Stimulated activated CD4-positive, alpha-beta T cell treated with anti-CD3 and anti-CD28 coated beads, Interleukin-2, amount 100 ng/mL, for 24 hours (primary cell): ENCODE measurements around the gene ANKRD23.
"Not testable (repeated sequence)": the region's sequence is repeated elsewhere in the genome, so short reads cannot be mapped to it uniquely, and the experiment has no call there.

Experiments
- DNase-seq, 2 donors: peaks; one replicate each; pipeline ENCODE4 v3.0.0-alpha.2; 2020

ANKRD23 gene

GRCh38 chr2:96843538-96844268 is at the start of gene ANKRD23:
Gene ANKRD23 (minus strand): TSS chr2:96844021. CDS start chr2:96843992, 29 bp downstream.
- no peak for DNase-seq

GRCh38 chr2:96891591-96892333 is 47.9 kb upstream of the ANKRD23 start:
- no peak for DNase-seq

- DNase-seq, result no peak
These were observed 47.0 kb upstream of the ANKRD23 start for GRCh38 chr2:96890726-96891385.

- no peak for DNase-seq
These were observed 46.4 kb upstream of the ANKRD23 start for GRCh38 chr2:96890252-96890651.

- not testable (repeated sequence) for DNase-seq
These were observed 45.7 kb upstream of the ANKRD23 start for GRCh38 chr2:96889502-96889901.

GRCh38 chr2:96888072-96889011 is 44.5 kb upstream of the ANKRD23 start:
- no peak for DNase-seq

GRCh38 chr2:96887493-96888012 is 43.7 kb upstream of the ANKRD23 start:
- no peak for DNase-seq

GRCh38 chr2:96885432-96886347 is 41.9 kb upstream of the ANKRD23 start:
- no peak for DNase-seq

GRCh38 chr2:96884299-96885094 is 40.7 kb upstream of the ANKRD23 start:
- no peak for DNase-seq

GRCh38 chr2:96883306-96883705 is 39.5 kb upstream of the ANKRD23 start:
- no peak for DNase-seq

- DNase-seq, result no peak
These were observed 39.1 kb upstream of the ANKRD23 start for GRCh38 chr2:96882906-96883305.

- DNase-seq, result no peak
These were observed 38.4 kb upstream of the ANKRD23 start for GRCh38 chr2:96882230-96882629.

- no peak for DNase-seq
These were observed 37.8 kb upstream of the ANKRD23 start for GRCh38 chr2:96881349-96882195.

GRCh38 chr2:96880891-96881273 is 37.1 kb upstream of the ANKRD23 start:
- DNase-seq, result no peak

- DNase-seq, result no peak
These were observed 35.8 kb upstream of the ANKRD23 start for GRCh38 chr2:96879545-96880040.

GRCh38 chr2:96878796-96879544 is 35.1 kb upstream of the ANKRD23 start:
- no peak for DNase-seq

GRCh38 chr2:96878171-96878570 is 34.4 kb upstream of the ANKRD23 start:
- no peak for DNase-seq

- DNase-seq, result no peak
These were observed 33.8 kb upstream of the ANKRD23 start for GRCh38 chr2:96877631-96878092.
